ENCODE results near the gene TALDO1.

Gene TALDO1

DNA sequence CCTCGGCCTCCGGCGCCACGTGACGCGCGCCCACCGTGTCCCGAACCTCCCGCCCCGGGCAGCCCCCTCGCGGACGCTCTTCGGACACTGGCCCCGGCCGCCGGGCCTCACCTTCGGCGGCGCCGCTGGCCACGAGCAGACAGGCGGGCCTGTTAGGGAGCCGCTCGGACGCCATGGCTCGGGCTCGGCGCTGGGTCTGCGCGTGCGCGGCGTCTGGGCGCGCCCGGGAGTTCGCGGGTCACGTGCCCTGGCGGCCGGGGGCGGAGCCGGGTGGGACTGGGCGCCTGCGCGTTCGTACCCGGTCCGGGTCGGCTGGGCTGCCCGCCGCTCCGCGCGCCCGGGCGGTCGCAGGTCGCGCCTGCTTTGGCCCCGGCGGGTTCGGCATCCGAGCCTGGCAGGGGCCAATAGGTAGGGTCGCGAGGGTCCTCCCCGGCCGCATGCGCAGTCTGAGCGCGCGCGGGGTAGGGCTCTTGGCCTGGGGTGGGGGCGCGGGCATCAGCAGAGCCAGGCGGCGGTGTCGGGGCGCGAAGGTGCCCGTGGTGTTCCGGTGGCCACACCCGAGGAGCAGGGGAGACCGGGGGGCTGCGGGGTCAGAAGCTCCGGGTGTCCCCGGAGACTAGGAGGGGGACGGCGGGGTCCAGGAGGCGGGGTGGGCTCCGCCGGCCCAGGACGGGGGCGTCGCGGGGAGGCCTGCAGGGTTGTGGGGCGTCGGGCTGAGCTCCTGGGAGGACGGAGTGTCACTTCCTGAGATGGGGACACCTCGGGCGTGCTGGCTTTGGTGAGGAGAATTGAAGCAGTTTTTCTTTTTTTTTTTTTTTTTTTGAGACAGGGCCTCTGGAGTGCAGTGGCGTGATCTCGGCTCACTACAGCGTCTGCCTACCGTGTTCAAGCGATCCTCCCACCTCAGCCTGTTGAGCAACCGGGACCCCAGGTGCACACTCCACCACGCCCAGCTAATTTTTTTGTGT lies 30.3 kb downstream of the TALDO1 start, which contains the start of gene GATD1:
TSS of gene GATD1 (minus strand) at position 200 of the 968 bp plus-strand sequence. CDS start at position 175, 25 bp downstream.
- DNase-seq (ENCODE audit: low read depth) = peak; percentile 78
- peak within 1 kb of the TSS; percentile 82 for H3K4me3 ChIP-seq (ENCODE audit: low read length)
- TF ChIP-seq, protein P1, sequence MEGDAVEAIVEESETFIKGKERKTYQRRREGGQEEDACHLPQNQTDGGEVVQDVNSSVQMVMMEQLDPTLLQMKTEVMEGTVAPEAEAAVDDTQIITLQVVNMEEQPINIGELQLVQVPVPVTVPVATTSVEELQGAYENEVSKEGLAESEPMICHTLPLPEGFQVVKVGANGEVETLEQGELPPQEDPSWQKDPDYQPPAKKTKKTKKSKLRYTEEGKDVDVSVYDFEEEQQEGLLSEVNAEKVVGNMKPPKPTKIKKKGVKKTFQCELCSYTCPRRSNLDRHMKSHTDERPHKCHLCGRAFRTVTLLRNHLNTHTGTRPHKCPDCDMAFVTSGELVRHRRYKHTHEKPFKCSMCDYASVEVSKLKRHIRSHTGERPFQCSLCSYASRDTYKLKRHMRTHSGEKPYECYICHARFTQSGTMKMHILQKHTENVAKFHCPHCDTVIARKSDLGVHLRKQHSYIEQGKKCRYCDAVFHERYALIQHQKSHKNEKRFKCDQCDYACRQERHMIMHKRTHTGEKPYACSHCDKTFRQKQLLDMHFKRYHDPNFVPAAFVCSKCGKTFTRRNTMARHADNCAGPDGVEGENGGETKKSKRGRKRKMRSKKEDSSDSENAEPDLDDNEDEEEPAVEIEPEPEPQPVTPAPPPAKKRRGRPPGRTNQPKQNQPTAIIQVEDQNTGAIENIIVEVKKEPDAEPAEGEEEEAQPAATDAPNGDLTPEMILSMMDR (conservative IDR thresholded peaks at IDR 0.05; ENCODE audit: low read length) = no peak

DNA sequence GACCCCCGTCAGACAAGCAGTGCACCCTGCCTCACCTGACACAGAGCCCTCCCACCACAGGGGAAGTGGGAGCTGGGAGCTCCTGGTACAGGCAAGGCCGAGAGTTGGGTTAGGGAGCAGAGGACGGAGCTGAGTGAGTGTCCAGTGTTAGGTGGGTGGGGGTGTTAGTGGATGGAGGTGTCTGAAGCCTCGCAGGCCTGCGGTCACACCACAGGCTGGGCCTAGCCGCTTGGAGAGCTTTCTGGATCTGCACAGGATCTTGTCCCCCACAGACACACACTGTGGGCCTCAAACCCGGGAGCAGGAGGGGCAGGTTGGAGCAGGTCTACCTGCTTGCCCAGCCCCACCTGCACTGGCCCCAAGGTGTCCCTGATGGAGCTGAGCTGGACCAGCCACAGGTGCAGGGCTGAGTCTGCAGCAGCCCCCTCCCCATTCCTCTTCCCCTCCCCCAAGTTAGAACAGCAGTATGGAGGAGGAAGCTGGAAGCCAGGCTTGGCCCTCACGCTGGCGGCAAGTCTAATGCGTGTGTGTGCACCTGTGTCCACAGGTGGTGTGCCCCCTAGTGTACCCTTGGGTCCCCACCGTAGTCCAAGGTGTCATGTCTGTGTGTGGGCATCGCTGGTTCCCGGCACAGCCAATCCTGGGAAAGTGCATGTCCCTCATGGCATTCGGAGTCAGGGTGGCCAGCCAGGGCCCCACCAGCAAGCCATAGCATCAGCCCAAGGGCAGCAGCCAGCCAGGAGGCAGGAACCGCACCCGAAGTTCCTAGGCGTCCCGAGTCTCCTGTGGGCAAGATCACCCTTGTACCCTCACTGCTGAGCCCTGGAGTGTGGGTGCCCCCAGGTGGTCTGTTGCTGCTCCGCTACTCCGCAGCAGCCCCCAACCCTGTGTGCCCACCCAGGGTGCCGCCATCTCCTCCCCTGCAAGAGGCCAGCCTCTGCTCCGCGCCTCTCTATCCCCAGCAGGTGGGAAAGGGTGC lies 32.0 kb downstream of the TALDO1 start:
- TF ChIP-seq, protein P1 (conservative IDR thresholded peaks at IDR 0.05; ENCODE audit: low read length) = no peak
- H3K4me3 ChIP-seq (ENCODE audit: low read length) = no peak overlapping the region
- DNase-seq (ENCODE audit: low read depth) = no peak

DNA sequence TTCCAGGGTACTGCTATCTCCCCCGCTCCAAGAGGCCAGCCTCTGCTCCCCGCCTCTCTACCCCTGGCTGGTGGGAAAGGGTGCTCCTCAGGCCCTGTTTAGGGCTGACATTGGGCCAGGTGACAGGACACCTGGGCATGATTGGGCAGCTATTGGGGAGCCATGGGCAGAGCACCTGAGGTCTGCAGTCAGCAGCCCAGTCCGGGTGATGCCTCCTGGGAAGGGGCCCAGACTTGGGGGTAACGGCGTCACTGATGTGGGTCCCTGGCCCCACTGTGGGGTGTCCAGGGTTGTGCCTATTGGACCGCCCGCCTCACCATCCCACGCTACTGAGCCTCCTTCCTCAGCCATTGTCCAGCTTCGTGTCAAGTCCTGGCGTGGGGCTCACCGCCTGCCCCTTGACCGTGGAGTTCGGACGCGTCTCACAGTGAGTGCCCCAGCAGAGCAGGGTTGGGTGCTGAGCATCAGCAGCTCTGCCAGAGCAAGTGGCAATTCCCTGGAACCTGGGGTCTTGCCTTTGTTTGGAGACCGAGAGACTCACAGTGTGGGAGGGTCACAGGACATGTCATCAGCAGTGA lies 32.8 kb downstream of the TALDO1 start:
- DNase-seq (ENCODE audit: low read depth) = no peak
- H3K4me3 ChIP-seq (ENCODE audit: low read length) = no peak overlapping the region
- TF ChIP-seq, protein P1 (conservative IDR thresholded peaks at IDR 0.05; ENCODE audit: low read length) = no peak

DNA sequence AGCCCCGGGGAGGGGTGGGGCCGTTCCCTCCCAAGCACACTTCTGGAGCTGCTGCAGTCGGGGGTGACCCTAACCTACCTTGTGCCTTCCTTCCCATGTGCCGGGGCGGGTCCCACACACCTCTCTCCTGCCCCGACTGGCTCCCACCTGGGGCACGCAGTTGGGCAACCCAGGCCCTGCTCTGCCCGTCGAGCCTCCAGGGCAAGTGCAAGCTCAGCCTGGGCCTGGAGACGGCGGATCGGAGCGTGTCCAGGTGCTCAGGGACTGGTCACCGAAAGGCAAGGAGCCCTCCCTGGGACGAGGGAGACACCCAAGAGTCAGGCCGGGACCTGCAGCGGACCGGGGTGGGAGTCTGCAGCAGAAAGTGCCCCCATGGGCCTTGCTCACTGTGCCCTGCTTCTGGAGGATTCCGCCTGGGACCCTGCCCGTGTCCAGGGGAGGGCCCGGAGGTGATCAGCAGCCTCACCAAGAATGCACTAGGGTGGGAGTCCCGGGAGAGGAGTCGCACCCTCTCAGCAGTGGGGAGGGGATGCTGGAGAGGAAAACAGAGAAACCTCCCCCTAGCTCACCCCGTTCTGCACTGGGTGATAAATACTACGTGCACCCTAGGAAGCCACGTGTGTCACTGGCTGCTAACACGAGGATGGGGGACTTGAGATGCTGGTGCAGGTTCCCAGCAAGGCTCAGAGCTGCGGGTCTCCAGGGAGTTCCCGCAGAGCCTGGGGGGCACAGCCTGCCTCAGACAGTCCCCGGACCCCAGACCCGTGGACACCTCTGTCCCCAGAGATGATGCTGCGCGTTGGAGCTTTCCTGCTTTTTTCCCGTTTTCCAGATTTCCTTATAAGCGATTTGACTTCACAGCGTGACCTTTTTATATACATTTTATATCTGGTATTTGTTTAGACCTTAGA lies 35.3 kb downstream of the TALDO1 start:
- H3K4me3 ChIP-seq (ENCODE audit: low read length) = no peak overlapping the region
- TF ChIP-seq, protein P1 (conservative IDR thresholded peaks at IDR 0.05; ENCODE audit: low read length) = no peak
- no peak for DNase-seq (ENCODE audit: low read depth)

DNA sequence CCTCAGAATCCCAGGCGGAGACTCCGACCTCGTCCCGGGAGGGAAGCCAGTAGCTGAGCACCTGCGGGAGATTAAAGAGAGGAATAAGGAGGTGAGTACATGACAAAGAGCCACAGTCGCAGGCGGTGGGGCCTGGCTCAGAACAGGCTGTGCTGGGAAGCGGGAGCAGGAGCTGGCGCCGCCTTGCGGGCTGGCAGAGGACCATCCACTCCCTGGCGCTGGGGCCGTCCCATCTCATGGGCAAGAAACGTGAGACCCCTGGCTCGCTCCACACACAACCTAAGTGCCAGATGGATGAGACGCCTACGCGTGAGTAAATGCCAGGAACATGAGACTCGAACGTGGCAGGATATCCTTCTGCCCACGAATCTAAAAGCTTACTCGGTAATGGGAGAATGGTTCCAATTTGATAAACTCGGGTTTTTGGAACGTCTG lies 36.3 kb downstream of the TALDO1 start:
- H3K4me3 ChIP-seq (ENCODE audit: low read length) = peak overlapping the region; percentile 20
- peak; percentile 90 for DNase-seq (ENCODE audit: low read depth)

More for the DNA sequence above, 36.3 kb downstream of the TALDO1 start:
- TF ChIP-seq, protein P1 (conservative IDR thresholded peaks at IDR 0.05; ENCODE audit: low read length) = peak; percentile 78

Measured in AG10803 (cell line).